ENCODE data around the gene OVOL3.
A peak's percentile ranks its signal among the peaks of the same experiment; 100 is the strongest.

Gene OVOL3

DNA sequence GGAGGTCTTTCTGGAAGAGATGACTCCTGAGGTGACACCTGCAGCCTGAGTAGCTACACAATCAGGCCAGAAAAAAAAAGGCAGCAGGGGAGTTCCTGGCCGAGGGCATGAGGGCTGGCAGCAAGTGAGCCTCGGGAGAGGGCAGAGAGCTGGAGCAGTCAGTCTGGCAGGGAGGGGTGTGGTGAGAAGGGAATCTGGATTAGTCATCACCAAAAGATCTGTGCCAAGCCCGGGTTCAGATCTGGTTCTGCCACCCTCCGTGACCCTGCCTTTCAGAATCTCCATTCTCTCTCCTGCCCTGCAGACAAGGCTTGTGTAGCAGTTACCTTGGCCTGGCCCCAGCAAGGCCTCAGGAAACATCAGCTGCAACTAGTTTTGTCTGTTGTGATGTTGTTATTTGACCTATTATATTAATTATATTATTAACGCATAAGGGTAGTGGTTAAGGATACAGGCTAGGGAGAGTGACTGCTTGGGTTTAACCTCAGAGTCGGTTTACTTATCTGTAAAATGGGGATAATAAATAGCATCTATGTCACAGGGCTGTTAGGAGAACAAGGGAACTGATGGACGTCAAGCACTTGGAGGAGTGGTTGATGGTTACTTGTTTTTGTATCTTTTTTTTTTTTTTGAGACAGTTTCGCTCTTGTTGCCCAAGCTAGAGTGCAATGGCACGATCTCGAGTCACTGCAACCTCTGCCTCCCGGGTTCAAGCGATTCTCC, 26.2 kb downstream of the OVOL3 start:
- no peak for FAIRE-seq

GRCh38 chr19:36139120-36139472, 28.2 kb downstream of the OVOL3 start:
- no peak for FAIRE-seq

DNA sequence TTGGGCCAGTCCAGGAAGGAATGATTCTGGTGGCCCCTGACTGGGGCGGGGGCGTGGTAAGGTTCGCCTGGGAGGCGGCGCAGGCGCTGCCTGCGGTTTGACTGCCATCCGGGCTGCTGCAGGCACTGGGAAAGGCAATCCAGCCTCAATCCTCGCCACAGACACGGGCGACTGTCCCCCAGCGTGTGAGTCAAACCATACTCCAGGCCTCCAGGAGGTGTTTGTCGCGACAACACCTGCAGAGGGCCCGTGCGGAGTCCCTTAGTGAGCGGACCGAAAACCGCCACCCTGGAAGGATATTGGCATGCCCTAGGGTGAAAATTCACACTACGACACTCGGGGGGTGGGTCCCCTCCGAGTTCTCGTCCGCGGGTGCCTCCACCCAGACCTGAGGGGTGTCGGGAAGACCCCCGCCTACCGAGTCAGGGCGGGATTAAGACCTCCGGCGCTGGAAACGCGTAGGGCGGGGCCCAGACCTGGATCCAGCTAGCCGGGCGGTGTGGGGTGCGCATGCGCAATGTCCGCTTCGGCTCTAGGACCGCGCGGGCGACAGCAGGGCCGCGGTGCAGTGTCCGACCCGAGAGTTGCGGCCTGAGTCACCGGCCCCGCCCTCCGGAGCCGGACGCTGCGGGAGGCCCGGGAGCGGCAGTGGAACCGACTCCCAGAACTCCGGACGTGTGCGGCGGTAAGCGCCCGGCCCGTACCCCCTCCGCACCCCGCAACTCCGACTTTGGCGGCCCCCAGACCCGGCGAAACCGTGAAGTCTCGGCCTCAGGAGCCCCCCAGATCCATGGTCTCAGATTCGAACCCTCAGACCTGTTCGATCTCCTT, 28.7 kb downstream of the OVOL3 start, which contains the start of gene CAPNS1:
Gene CAPNS1 (plus strand): TSS at position 594 of the 831 bp plus-strand sequence. CDS start 946 bp downstream, outside the sequence.
- FAIRE-seq = peak; percentile 46

- FAIRE-seq = no peak
Measured at GRCh38 chr19:36140304-36141038, 29.5 kb downstream of the OVOL3 start.

DNA sequence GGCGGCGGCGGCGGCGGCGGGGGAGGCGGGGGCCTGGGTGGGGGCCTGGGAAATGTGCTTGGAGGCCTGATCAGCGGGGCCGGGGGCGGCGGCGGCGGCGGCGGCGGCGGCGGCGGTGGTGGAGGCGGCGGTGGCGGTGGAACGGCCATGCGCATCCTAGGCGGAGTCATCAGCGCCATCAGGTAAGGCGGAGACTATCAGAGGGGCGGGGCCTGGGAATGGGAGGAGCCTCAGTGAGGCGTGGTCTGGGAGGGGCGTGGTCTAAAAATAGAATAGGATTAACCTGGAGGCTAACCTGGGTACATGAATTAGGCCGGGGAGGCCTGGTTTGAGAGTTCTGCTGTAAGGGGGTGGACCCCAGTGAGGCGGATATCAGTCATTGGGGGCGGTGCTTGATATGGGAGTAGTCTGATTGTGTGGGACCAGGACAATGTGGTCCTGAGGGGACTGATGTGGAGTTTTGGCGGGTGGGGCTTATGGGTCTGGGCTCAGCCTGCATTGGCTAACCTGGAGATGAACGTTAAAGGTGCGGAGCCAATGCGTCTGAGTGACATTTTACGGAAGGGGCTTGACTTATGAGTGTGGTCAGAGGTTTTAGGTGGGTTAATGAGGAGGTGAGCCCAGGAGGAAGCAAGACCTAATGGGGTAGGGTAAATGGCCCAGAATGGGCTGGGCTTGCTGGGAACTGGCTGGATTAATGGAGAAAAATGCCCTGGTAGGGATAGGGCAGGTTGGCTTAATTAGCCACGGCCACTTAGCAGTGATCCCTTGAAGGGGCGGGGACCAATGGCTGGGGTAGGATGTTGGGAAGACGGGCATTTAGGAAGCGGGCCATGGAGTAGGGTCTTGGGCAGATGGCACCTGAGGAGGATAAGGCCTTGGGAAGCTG, 30.3 kb downstream of the OVOL3 start:
- no peak for FAIRE-seq

- no peak for FAIRE-seq
Measured at GRCh38 chr19:36142046-36142445, 31.1 kb downstream of the OVOL3 start.

- no peak for FAIRE-seq
Measured at GRCh38 chr19:36142496-36142895, 31.6 kb downstream of the OVOL3 start.

DNA sequence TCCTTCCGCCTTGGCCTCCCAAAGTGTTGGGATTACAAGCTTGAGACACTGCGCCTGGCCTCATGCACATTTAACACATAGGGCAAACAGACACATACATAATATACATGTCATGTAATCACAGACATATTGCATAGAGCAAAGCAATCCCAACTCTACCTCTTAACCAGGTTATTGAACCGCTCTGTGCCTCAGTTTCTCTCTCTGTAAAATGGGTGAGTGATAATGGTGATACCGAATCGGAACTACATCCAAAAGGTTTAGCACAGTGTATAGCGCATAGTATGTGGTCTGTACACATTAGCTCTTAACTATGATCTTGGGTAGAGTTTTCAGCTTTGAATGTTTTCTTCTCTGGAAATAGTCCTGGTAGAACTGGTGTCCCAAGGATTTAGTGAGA, 33.7 kb downstream of the OVOL3 start:
- FAIRE-seq = no peak

- no peak for FAIRE-seq
Measured at GRCh38 chr19:36149673-36150406, 38.9 kb downstream of the OVOL3 start.

DNA sequence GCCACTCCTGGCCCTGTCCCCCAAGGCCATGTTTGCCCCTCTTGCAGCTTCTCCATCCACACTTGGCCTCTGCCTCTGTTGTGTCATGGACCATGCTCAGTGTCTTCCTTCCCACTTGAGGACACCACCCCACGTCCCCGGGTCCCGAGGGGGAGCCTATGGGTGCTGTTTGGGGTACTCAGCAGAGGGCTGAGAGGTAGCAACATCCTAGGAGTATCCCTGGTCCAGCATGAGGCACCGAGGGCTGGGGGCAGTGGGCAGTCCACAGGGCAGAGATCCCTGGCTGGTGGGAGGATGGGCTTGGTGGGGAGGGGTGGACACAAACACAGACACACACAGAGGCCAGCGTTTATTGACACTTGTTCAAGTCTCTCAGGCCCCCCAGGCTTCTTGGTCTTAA, 39.6 kb downstream of the OVOL3 start:
- FAIRE-seq = no peak

DNA sequence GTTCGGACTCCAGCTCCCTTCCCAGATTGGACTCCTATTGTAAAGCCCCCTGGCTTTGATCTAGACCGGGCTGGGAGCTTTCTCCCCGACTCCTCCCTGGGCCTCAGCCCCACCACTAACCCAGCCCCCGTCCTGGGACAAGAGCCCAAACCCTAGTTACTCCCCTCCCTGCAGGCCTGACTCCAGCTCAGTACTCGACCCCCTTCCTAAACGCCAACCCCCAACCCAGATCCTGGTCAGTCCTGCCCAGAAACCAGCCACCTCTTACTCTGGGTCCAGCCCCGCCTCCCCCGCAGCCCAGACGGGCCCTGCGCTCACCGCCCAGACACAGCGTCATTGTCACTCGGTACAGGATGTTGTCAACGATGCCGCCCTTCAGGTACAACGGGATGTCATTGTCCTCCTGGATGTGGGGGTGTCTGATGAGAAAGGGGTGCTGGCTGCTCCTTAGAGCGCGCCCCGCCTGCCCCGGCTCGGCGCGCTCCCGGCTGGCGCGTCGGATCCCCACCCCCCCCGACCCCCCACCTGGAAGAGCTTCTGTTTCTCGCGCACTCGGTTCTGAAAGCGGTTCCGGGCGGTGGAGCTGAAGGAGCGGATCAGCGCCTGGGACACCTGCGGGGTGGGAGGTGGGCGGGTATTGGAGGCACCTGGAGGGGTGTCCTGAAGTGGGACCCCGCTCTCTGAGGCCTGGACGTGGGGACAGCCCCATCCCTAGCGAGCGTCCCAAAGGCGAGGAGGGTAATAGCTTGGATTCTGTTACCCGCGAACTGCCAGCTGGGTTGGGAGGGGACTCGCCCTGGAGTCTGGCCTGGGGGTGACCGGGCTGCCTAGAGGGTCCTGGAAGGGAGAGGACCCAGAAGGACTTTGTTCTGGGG, 40.4 kb downstream of the OVOL3 start:
- no peak for FAIRE-seq

DNA sequence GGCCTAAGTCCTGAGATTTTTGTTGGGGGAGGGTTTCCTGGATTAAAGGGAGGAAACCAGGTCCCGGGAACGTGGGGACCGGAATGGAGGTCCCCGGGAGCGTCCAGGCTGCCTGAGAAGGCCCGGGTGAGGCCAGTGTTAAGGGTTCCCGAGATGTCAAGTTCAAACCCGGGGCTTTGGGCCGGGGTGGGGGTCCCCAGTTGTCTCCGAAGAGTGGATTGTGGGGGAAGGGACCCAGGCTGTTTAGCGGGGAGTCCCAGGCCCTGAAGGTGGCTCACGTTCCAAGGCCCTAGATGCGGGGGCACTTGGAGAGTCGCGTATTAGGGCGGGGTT, 41.0 kb downstream of the OVOL3 start:
- FAIRE-seq = no peak

DNA sequence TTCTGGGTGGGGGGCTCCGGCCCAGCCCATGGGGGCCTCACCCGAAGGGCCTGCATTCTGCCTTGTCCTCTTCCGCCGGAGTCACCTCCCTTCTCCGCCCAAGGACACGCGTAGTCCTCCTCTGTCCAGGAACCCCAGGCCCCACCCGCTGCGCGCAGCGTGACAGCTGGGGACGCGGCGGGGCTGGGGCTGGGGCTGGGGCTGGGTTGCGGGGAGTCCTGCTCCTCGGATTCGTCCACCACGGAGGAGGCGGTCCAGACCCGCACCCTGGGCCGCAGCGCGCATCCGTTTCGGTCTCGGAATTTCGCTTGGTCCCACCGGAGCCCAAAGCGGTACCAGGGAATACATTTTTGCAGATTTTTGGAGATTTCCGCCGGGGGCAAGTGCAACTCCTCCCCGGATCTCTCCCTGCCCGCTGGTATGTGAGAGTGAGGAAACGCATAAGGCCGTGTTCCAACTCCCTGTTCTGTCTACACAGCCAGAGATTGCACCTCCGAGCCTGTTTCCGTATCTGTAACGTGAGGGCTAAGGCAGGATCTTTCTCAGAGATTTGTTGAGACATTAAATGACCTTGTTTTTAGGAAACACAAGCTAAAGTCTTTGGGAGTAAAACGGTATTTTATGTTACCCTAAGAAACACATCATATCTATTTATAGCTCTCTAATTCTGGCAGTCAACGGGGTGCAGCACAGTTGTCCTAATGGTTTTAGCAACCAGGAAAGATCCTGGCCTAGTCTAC, 41.6 kb downstream of the OVOL3 start, which contains the start of gene COX7A1:
Gene COX7A1 (minus strand): TSS at position 96 of the 740 bp plus-strand sequence. CDS start 40 bp downstream, at position 56.
- no peak for FAIRE-seq

- no peak for FAIRE-seq
Measured at GRCh38 chr19:36153126-36153525, 42.2 kb downstream of the OVOL3 start.

GRCh38 chr19:36160821-36161596, 50.1 kb downstream of the OVOL3 start:
- FAIRE-seq = no peak
